Measurements from ENCODE around the gene MAP1B.

GRCh38 chr5:72252008-72252407, 144.7 kb downstream of the MAP1B start:
- TF ChIP-seq CTCF (conservative IDR thresholded peaks at IDR 0.05) (no peak), EZH2 (IDR thresholded peaks at IDR 0.05; ENCODE audit: low read depth) (no peak)
